HK-2 (cell line): ENCODE measurements around the gene BAIAP2.
A peak's percentile ranks its signal among the peaks of the same experiment; 100 is the strongest.

ENCODE experiments used
- DNase-seq: peaks from one replicate; pipeline ENCODE4 v3.0.0-alpha.2; 2018; ENCODE audit not compliant: unreplicated experiment

The BAIAP2 gene, protein sequence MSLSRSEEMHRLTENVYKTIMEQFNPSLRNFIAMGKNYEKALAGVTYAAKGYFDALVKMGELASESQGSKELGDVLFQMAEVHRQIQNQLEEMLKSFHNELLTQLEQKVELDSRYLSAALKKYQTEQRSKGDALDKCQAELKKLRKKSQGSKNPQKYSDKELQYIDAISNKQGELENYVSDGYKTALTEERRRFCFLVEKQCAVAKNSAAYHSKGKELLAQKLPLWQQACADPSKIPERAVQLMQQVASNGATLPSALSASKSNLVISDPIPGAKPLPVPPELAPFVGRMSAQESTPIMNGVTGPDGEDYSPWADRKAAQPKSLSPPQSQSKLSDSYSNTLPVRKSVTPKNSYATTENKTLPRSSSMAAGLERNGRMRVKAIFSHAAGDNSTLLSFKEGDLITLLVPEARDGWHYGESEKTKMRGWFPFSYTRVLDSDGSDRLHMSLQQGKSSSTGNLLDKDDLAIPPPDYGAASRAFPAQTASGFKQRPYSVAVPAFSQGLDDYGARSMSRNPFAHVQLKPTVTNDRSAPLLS

DNA sequence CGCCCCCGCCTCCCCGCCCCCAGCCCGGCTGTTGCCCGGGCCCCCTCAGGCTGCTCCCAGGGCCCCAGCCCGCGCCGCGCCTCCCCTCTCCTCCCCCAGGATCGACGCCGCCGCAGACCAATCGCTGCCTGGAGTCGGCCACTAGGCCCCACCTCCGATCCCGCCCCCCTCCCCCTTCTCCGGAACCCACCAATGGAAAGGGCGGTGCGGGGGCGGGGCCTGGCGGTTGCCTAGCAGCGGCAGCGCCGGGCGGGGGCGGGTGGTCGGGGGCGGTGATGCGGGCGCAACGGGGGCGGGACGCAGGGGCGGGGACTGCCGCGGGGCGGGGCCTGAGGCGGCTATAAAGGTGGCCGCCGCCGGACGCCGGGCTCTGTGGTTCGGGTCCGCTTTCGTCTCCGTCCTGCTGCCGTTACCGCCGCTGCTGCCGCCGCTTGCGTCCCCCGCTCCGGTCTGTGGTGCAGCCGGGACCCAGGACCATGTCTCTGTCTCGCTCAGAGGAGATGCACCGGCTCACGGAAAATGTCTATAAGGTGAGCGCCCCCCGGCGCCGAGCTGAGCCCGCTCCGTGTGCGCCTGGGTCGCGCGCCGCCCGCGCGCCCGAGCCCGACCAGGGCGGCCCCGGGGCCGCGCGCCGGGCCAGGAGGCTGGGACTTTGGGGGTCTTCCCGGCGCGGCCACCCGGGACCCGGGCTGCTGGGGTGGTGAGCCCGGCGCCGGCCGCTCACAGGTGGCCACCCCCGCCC, at the start of gene BAIAP2:
Gene BAIAP2, plus strand, starts transcription at position 373 of the 742 bp plus-strand sequence. Its CDS starts 104 bp downstream, at position 477.
- DNase-seq: peak; percentile 98

DNA sequence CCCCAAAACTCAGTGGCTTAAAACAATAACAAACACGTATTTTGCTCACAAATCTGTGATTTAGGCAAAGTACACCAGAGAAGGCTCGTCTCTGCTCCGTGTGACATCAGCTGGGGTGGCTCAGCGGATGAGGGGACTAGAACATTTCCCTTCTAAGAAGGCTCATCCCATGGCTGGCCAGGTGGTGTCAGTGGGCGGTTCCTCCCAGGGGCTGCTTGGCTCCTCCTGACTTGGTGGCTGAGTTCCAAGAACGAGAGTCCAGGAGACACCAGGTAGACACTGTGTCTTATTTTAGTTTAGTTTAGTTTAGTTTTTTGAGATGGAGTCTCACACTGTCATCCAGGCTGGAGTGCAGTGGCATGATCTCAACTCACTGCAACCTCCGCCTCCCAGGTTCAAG, 48.9 kb upstream of the BAIAP2 start:
- DNase-seq: no peak

DNA sequence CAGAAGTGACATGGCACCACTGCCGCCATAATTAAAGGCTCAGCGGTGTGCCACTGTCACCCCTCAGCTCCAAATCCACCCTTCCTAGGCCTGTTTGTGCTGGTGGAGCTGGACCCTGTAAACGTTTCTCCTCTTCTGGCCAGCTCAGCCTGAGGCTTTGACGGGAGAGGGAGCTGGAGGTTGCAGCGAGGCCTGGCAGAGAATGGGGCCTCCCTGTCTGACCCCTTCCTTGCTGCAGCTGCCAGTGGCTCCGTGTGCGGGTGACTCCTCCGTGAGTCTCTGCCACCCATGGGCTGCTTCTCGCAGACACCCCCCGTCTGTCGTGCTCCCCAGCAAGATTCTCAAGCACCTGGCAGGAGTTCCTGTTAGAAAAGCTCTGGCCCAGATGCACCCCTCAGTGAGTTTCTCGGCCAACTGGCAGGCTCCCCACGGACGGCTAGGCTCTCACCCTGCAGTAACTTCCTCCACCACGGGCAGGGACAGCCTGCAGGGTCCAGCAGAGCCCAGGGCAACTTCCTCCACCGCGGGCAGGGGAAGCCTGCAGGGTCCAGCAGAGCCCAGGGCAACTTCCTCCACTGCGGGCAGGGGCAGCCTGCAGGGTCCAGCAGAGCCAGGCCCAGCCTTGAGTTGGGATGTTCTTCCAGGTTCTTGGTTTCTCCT, 48.0 kb upstream of the BAIAP2 start:
- no peak for DNase-seq

DNA sequence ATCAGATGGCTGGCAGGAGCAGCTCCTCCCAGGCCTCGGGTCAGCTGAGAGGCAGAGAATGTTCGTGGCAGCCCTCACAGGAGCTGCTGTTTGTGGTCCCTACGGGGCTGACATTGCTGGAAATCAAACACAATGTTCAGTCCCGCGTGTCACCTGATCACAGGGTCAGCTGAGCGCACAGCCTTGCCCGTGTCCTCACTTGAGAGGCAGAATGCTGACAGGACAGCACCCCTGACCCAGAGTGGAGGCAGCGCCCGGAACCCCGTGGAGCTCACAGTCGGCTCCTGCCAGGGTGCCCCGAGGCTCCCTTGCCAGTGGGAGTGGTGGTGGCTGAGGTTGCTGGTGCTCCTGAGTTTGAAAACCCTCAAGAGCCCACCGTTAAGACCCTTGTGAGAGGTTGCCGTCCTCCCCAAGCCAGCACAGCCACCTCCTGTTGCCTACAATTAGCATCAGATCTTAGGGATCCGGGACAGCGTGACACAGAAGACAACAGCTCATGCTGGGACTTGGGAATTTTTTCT, 47.0 kb upstream of the BAIAP2 start:
- DNase-seq: no peak

DNA sequence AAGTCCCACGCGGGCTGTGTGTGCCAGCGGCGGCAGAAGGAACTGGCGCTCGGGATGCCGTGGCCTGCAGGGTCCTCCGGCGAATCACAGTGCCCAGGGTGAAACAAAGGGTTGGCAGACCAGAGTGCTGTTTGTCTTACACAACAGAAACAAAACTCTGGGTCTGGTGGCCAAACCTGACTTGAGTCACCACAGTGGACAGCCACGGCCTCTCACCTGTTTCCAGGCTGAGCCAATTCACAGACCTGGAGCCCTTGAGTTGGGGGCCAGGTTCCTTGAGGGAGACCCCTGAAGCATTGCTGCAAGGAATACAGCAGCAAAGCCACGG, 45.4 kb upstream of the BAIAP2 start:
- no peak for DNase-seq

DNA sequence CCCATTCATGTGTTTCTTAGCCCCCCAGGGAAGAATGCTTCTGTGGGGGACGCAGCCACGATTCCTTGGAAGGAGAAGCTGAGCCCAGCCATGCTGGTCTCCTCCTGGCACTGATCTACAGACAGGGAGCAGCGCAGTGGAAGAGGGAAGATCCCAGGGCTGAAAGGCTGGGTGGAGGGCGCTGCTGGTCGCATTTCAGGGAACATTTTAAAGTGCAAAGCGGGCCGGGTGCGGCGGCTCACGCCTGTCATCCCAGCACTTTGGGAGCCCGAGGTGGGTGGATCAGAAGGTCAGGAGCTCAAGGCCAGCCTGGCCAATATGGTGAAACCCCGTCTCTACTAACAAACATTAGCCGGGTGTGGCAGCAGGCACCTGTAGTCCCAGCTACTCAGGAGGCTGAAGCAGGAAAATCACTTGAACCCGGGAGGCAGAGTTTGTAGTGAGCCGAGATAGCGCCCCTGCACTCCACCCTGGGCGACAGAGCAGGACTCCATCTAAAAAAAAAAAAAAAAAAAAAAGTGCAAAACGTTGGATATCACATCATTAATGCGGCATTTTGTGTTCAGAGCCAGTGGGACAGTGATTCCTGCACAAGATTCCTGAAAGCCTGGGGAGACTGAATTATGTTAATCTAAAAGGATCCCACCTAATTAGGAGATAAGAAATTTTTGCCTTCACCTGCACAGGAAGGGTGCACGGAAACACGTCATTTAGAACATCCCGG, 43.9 kb upstream of the BAIAP2 start:
- no peak for DNase-seq

DNA sequence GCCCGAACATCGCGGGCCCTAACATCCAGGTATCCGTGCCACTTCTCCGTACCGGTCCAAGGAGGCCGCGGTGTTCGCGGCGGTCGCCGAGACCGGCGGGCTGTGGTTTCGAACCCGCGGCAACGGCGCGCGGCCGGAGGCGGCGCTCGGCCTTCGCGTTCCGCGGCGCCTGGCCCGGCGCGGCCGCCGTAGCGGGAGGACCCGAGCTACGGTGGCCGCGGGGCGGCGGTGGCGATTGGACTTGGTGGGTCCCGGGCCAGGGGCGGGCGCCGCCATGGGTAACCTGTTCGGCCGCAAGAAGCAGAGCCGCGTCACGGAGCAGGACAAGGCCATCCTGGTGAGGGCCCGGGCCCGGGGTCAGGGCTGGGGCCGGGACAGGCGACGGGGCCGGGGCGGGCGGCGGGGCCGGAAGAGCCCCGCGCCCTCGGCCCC, 43.3 kb upstream of the BAIAP2 start, which contains the start of gene CHMP6:
Gene CHMP6, plus strand, starts transcription at position 197 of the 432 bp plus-strand sequence. Its CDS starts 78 bp downstream, at position 275.
- peak; percentile 66 for DNase-seq

DNA sequence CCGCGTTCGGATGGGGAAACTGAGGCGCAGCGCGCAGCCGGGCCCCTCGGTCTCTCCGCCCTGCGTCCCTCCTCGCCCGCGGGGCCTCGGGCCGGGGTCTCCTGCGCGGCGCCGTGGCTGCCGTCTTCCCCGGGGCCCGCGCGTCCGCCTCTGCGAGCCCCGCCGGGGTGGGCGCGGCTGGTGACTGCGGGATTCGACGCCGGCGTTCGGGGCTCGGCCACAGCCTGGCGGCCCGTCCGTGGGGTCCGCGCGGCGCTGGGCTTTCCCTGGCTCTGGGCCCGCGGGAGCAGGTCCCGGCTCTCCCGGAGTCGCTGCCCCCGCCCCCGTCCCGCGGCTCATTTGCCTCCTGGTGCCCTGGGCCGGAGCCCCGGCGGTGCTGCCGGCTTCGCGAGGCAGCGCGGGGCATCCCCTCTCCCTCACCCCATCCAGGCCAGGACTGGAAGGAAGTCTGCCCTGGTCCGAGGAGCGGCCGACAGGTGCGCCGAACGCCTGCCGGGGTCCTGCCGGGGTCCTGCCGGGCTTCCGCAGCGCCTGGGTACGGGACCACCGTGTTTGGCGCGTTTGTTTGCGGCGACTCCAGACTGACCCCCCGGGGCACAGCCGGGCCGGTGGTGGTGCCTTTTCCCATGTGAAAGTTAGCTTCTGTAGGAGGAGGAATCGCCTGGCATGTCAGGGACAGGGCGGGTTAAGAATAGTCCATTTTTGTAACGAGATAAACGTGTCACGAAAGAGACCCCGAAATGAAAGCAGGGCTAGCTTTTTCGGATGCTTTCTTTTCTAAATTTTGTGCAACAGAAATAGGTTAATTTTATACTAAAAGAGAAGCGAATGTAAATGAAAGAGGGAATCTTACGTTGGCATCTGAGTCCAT, 42.6 kb upstream of the BAIAP2 start:
- no peak for DNase-seq

DNA sequence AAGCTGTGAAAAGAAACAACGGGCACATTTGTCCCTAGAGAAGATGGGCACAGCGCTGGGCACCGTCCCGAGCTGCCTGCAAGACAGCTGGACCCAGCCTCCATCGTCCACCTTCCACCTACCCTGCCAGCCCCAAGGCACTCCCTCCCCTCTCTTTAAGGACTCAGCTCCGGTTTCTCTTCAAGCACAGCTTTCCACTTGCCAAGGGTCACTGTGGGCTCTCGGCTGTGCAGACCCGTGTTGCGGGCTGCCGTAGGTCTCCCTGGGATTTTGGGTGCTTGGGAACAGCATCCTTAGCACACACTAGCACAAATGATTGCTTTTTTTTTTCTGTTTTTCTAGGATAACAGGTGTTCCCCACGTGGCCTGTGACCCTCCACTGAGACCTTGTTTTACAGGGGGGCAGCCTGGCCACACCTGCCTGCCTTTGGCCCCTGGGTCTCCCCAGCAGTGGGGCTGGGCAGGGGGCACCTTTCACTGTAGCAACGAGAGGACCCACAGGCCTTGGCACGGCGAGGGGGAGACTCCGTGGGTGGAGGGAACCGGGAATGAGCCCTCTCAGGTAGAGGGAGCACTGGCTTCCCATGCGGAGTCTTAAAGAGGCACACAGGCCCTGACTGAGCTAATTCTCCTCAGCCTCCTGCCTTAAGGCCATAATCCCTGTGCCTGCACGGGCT, 41.9 kb upstream of the BAIAP2 start:
- no peak for DNase-seq

DNA sequence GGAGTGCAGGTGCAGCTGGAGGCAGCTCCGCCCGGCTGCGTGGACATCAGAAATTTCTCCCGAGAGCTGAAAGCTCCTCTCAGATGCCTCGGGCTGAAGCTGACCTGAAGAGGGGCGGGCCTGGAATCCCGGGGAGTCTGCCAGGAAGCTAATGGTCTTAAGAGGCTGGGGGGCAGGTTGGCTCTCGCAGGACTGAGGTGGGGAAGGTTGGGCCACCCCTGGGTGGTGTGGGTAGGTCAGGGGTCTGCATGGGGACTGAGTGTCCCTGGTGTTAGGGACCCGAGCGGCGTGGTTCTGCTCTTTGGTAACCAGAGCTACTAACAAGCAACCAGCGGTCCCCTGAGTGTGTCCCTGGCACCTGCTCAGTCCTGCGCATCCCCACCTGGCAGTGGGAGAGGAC, 39.8 kb upstream of the BAIAP2 start:
- DNase-seq: no peak

DNA sequence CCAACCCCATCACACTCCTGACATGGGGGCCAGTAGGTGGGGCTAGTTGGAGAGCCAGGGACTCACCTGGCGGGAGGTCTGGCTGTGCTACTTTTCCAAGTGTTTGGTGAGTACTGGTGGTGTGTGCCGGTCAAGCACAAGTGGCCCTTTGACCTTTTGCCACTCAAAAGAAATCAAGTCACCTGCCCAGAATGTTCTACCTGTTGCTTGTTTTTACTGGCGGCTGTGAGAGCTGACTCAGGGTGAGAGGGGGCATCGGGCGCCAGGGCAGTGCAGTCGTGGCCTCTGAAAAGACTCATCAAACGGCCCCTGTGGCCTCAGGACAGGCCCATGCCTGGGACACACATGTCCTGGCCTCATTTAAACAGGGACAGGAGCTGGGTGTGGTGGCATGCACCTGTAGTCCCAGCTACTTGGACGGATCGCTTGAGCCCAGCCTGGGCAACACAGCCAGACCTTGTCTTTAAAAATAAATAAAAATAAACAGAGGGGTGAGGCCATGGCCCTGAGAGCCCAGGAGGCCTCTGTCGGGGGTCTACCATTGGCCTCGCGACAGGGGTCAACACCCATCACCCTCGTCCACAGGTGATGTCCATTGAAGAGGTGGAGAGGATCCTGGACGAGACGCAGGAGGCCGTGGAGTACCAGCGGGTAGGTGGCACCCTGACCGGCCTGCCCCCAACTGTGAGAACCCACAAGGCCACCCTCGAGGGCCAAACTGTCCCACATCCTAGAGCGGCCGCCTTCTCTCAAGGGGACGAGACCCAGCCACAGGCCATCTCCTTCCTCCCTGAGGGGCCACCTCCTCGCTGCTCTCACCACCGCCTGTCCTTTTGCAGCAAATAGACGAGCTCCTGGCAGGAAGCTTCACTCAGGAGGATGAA, 38.3 kb upstream of the BAIAP2 start:
- DNase-seq: no peak

DNA sequence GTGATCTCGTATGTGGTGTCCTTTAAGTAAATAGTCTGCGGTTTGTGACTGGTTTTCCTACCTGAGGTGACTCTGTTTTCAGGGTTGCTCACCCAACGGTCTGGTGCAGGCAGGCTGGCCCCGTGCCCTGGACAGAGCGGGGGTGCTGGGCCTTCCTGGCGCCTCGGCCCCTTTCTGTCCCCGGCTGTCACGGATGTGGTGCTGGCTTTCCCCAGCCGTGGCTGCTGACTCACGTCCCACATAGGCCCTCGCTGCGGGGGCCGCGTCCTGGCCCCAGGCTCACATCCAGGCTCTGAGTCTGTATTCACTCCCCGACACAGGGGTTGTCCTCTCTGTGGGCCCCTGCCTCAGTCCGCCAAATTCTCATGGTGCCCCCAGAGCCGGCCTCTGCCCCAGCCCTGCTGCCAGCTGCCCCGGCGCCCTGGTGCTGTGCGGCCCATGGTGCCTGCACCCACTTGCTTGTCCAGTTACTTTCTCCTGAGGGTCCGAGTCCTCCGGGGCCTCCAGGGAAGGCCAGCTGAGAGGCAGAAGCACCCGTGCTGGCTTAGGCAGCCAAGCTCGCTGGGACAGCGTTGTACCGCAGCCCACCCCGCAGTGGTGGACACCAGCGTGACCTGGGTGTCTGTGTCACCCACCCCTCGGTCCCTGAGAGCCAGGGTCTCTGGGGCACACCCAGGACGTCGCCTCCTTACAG, 37.4 kb upstream of the BAIAP2 start:
- no peak for DNase-seq

DNA sequence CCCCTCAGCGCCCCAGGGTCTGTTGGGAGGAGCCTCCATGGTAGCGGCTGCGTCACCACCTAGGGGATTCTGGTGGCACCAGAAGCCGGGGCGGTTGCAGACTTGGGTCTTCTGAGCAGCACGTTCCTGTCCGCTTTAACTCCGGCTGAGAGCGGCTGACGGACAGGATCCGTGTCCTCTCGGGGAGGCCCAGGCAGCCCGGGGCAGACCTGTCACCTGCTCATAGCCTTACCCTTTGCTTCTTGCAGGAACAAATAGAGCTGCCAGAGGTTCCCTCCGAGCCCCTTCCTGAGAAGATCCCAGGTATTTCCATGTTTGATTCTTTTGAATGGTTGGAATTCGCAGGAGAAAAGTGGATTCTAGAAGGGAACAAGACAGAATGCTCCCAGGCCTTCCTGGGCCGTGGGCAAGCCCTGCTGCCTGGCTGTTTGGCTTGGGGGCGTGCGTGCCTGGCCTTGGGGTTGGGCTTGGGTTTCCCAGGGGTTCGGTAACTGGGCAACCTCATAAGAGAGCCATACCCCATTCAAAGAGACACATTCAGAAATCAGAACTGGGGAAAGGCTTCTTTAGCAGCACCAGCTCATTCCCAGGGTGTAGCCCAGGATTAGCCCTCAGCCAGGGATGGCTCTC, 36.7 kb upstream of the BAIAP2 start:
- DNase-seq: no peak

DNA sequence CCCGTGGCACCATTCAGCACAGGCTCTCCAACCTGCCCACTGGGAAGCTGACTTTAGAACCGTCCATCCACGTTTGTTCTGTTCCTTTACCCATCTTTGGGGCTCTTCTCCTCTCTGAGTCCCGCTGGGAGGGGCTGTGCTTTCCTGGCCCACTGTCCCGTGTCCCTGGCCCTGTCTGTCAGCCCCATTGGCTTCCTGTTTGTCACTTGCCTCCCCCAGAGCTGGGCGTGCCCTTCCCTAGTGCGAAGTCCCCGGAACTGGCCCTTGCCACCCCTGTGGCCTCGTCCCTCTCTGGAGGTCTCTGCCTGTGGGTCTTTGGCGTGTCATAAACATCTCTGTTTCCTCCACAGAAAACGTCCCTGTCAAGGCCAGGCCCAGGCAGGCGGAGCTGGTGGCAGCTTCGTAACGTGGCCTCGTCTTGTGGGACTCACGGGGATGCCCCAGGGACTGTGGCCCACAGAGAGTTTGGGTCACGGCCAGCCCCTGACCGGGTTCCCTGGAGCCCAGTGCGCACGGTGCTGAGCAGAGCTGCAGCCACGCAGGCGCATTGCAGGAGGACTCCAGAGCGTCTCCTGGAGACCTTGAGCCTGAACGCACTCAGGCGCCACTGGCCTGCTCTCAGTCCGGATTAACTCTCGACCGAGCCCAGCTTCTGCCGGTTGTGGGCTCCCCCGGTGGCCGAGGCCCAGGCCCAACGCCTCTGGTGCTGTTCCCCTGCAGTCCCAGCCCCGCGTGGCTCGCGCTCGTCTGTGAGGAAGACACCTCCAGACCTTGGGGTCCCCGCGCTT, 36.0 kb upstream of the BAIAP2 start:
- no peak for DNase-seq

DNA sequence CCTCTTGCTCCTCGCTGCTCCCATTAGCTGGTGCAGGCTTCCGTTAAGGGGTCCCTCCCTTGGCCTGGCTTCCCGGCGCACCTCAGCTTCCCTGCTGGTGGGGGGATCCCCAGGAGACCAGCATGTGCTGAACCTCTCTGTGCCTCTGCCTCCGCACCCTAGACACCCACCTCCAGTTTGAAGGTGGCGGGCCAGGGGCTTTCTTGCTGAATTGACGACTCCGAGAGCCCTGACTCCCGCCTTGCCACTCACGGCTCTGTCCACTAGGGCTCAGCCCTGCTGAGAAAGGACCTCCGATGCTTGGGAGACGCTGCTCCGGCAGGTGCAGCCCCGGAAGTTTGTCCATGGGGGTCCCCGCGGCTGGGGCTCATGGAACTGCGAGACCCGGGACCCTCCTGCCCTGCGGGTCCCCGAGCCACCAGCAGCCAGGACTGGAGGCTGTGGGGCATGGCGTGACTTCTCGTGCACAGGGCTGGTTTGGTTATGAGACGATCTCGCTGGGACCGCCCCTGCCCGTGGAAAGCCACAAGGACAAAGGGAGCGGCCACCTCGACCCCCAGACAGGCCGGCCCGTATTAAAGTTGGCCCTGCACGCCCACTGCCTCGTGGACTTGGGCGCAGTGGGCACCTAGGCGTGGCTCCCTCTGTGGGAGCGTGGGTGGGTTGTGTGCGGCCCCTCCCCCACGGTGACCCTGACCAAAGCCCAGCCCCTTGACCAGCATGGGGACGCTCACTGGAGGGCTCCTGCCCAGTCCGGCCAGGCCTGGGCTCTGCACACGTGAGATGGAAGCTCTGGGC, 35.2 kb upstream of the BAIAP2 start:
- no peak for DNase-seq

DNA sequence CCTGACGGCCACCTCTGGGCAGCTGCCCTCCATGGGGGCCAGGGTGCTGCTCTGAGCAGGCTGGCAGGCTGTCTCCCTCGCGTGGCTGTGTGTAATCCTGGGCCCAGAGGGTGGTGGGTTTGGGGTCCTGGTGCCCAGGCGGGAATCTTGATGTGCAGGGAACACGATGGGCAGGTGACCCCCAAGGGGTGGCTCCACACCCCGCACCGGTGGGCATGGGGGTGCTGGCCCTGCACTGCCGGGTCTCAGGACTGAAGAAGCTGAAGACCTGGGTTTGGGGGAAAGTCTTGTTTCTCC, 34.7 kb upstream of the BAIAP2 start:
- no peak for DNase-seq
